K562 (cell line): ENCODE measurements around the gene NLGN2. TPM values are rescaled to one million over a fixed set of nuclear protein-coding genes. Genes with fewer than 3 reads are reported as not detected.
A peak's percentile ranks its signal among the peaks of the same experiment; 100 is the strongest.

Experiments used
- JUNB ChIP-seq: fragments of 450-650 bp; formaldehyde crosslinking; conservative IDR thresholded peaks from 2 replicates; pipeline ENCODE4 v1.4.0; 2020; ENCODE audit warnings: mild to moderate bottlenecking
- NRF1 ChIP-seq, 2 experiments: fragments of 450-650 bp; IDR thresholded peaks in 1 of 2; conservative IDR thresholded peaks in 1 of 2; 2 replicates each; pipeline ENCODE4 v1.6.1; 2014; ENCODE audit warnings: mild to moderate bottlenecking in 2 of 2
- PML ChIP-seq: IDR thresholded peaks from 2 replicates; pipeline ENCODE4 v1.6.1; 2012; ENCODE audit warnings: low read length, inconsistent platforms
- ZNF174 ChIP-seq: fragments of 250-450 bp; sonication (Bioruptor Pico); IDR thresholded peaks from 2 replicates; pipeline ENCODE4 v1.4.0; 2020; ENCODE audit warnings: mild to moderate bottlenecking
- polyA plus RNA-seq, 8 experiments: library from polyadenylated mRNA; depleted of rRNA in 4 of 8; stranded (reverse) in 5 of 8; unstranded in 3 of 8; fragments of >200 nt; fragmentation: Nextera tagmentation in 2 of 8; fragmentation: Illumina TruSeq in 1 of 8; extraction: Ambion mirVana in 2 of 8; extraction: Trizol in 1 of 8; gene quantifications; 2 replicates each; pipeline versions ENCODE4 v1.2.1 to v1.2.3, GENCODE V29; 2011 to 2014; ENCODE audit warnings: inconsistent platforms in 1 of 8, missing spikeins in 1 of 8
- total RNA-seq, 7 experiments: library from RNA; depleted of rRNA in 6 of 7; stranded (reverse); fragments of >200 nt in 6 of 7; fragmentation: Illumina TruSeq in 2 of 7; extraction: Trizol in 2 of 7; gene quantifications; 2 replicates each; pipeline versions ENCODE4 v1.2.1 to v1.2.3, GENCODE V29; 2011 to 2021; ENCODE audit warnings: low replicate concordance in 1 of 7
- TF ChIP-seq, protein P1 (sequence below): fragments of 200-800 bp; sonication (Bioruptor generic); IDR thresholded peaks from 2 replicates; pipeline ENCODE4 v1.6.1; 2017; ENCODE audit warnings: missing genetic modification characterization, missing compliant biosample characterization
- TF ChIP-seq, protein P2 (sequence below): sonication (generic); formaldehyde crosslinking; IDR thresholded peaks from 2 replicates; pipeline ENCODE4 v1.8.0; 2022; ENCODE audit warnings: mild to moderate bottlenecking, missing genetic modification reagents

The NLGN2 gene
- total and polyA plus RNA-seq, 9 of the 15 experiments (the other 6 are each of a cell fraction or from before 2014, with no cell fraction given) = 0.11 to 7.8 (median 0.77) TPM

DNA sequence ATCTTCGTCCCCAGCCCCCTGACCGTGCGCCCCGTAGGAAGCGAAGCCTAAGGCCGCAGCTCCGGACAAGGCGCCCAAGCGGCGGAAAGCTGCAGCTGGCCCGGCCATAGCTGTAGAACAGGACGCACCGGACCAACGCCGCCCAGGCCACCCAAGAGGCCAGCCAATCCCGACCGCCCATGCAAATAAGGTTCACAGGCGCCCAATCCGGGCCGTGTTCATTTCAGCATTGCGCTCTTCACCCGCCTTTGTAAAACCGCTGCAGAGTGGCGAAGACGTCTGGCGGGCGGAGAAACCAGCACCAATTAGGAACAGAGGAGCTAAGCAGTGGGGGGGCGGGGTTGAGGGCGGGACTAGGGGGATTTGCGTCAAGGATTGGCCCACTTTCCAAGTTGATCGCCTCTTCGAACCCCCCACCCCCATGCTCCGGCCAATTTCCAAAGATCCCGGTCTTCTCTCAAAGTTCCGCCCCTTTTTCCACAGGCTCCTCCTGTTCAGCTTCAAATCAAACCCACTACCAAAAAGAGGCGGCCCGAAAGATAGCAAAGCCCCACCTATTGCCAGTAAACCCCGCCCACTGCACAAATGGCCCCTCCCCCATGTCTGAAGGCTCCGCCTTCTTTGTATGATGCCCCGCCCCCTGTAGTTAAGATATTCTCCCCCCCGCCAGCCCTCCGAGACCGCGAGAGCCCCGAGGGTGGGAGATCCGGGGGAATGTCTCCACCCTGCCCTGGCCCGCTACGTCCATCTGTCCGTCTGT is 3.5 kb upstream of the NLGN2 start, which contains the start of gene TMEM256 (continued):
- TF ChIP-seq, protein P1, sequence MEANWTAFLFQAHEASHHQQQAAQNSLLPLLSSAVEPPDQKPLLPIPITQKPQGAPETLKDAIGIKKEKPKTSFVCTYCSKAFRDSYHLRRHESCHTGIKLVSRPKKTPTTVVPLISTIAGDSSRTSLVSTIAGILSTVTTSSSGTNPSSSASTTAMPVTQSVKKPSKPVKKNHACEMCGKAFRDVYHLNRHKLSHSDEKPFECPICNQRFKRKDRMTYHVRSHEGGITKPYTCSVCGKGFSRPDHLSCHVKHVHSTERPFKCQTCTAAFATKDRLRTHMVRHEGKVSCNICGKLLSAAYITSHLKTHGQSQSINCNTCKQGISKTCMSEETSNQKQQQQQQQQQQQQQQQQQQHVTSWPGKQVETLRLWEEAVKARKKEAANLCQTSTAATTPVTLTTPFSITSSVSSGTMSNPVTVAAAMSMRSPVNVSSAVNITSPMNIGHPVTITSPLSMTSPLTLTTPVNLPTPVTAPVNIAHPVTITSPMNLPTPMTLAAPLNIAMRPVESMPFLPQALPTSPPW (CRISPR knock-in tag) = no peak; the same call in 1 of the 2 replicates
- TF ChIP-seq JUNB (CRISPR knock-in tag) = no peak
- TF ChIP-seq, protein P2, sequence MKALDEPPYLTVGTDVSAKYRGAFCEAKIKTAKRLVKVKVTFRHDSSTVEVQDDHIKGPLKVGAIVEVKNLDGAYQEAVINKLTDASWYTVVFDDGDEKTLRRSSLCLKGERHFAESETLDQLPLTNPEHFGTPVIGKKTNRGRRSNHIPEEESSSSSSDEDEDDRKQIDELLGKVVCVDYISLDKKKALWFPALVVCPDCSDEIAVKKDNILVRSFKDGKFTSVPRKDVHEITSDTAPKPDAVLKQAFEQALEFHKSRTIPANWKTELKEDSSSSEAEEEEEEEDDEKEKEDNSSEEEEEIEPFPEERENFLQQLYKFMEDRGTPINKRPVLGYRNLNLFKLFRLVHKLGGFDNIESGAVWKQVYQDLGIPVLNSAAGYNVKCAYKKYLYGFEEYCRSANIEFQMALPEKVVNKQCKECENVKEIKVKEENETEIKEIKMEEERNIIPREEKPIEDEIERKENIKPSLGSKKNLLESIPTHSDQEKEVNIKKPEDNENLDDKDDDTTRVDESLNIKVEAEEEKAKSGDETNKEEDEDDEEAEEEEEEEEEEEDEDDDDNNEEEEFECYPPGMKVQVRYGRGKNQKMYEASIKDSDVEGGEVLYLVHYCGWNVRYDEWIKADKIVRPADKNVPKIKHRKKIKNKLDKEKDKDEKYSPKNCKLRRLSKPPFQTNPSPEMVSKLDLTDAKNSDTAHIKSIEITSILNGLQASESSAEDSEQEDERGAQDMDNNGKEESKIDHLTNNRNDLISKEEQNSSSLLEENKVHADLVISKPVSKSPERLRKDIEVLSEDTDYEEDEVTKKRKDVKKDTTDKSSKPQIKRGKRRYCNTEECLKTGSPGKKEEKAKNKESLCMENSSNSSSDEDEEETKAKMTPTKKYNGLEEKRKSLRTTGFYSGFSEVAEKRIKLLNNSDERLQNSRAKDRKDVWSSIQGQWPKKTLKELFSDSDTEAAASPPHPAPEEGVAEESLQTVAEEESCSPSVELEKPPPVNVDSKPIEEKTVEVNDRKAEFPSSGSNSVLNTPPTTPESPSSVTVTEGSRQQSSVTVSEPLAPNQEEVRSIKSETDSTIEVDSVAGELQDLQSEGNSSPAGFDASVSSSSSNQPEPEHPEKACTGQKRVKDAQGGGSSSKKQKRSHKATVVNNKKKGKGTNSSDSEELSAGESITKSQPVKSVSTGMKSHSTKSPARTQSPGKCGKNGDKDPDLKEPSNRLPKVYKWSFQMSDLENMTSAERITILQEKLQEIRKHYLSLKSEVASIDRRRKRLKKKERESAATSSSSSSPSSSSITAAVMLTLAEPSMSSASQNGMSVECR (CRISPR knock-in tag) = peak; percentile 76
- peak; percentile 53 to 65; a peak in 3 of 4 replicates for TF ChIP-seq NRF1 (conservative IDR thresholded peaks at IDR 0.05 in 1 of 2, IDR thresholded peaks at IDR 0.05 in 1 of 2)
- no peak for TF ChIP-seq ZNF174
- TF ChIP-seq PML = peak; percentile 33; the same call in 1 of the 2 replicates
